Jurkat, Clone E6-1 (cell line): ENCODE data around the gene KIF26A.

Experiments
- DNase-seq: peaks from one replicate; pipeline ENCODE4 v3.0.0-alpha.2; 2011; ENCODE audit warnings: low read depth, low spot score
- H3K4me3 ChIP-seq: 2 replicates; pipeline ENCODE4 v1.5.1; 2011; ENCODE audit warnings: mild to moderate bottlenecking, low read length, control low read depth, moderate library complexity

KIF26A gene

DNA sequence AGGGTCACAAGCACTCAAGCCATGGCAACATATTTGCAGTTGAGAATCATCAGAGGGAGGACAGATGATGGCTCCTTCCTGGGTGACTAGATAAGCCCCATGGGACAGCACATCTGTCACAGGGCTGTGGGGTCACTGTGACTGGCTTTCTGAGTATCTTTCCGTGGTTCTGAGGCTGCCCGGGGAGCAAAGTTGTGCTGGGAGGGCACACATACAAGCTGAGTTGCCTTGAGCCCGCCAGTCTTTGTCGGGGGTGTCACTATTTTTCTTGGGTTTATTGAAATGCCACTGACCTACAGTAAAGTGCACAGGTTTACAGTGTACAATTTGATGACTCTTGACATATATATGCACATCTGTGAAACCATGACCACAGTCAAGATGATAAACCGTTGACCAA lies 17.2 kb upstream of the KIF26A start:
- DNase-seq: no peak
- H3K4me3 ChIP-seq: no peak overlapping the region

DNA sequence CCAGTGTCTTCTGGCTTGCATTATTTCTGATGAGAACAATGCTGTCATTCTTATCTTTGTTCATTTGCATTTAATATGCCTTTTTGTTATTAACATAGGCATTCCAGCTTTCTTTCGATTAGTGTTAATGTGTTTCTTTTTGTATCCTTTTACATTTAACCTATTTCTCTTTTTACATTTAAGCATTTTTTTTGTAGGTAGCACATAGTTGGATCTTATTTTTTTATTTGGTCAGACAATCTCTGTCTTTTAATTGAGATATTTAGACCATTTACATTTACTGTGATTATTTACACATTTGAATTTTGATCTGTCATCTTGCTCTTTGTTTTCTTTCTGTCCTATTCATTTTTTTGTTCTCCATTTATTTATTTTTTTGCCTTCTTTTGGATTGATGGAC lies 14.5 kb upstream of the KIF26A start:
- H3K4me3 ChIP-seq: no peak overlapping the region
- no peak for DNase-seq

DNA sequence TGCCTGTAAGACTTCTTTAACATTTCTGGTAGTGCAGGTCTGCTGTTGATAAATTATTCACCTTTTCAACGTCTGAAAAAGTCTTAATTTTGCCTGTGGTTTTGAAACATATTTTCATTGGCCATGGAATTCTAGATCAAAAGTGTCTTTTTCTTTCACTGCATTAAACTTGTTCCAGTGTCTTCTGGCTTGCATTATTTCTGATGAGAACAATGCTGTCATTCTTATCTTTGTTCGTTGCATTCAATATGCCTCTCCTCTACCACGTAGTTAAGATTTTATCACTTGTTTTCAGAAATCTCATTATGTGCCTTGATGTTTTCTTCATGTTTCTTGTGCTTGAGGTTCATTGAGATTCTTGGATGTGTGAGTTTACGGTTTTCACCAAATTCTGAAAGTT lies 13.4 kb upstream of the KIF26A start:
- H3K4me3 ChIP-seq: no peak overlapping the region
- no peak for DNase-seq

GRCh38 chr14:104126753-104127152 lies 11.6 kb upstream of the KIF26A start:
- DNase-seq: no peak
- H3K4me3 ChIP-seq: no peak overlapping the region

DNA sequence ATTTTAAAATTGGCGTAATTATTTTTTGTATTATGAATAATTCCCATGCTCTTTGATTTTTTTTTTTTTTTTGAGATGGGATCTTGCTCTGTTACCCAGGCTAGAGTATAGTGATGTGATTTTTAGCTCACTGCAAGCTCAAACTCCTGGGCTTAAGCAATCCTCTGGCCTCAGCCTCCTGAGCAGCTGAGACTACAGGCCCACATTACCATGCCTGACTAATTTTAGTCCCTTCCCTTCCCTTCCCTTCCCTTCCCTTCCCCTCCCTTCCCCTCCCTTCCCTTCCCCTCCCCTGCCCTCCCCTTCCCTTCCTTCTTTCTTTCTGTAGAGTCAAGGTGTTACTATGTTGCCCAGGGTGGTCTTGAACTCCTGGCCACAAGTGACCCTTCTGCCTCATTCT lies 9.4 kb upstream of the KIF26A start:
- no peak for DNase-seq

DNA sequence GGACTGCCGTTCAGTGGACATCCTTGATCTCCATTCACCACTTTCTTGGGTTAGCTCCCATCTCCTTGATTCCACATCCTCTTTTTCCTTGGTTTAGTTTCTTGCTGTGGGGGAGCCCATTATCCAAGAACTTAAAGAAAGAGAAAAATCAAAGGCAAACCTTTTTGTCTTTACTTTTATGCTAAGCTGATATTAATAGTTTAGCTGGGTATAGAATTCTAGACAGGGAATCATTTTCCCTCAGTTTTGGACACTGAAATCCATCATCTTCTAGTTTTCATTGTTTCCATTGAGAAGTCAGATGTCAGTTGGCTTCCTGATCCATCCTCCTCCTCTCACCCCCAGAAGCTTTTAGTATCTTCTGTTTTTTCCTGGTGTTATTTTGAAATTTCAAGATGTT lies 8.8 kb upstream of the KIF26A start:
- no peak for DNase-seq
- no peak overlapping the region for H3K4me3 ChIP-seq

More for the DNA sequence above, 9.4 kb upstream of the KIF26A start:
- H3K4me3 ChIP-seq: no peak overlapping the region

- DNase-seq: peak; percentile 19
- no peak overlapping the region for H3K4me3 ChIP-seq
Measured at GRCh38 chr14:104130974-104131651, 7.3 kb upstream of the KIF26A start.

DNA sequence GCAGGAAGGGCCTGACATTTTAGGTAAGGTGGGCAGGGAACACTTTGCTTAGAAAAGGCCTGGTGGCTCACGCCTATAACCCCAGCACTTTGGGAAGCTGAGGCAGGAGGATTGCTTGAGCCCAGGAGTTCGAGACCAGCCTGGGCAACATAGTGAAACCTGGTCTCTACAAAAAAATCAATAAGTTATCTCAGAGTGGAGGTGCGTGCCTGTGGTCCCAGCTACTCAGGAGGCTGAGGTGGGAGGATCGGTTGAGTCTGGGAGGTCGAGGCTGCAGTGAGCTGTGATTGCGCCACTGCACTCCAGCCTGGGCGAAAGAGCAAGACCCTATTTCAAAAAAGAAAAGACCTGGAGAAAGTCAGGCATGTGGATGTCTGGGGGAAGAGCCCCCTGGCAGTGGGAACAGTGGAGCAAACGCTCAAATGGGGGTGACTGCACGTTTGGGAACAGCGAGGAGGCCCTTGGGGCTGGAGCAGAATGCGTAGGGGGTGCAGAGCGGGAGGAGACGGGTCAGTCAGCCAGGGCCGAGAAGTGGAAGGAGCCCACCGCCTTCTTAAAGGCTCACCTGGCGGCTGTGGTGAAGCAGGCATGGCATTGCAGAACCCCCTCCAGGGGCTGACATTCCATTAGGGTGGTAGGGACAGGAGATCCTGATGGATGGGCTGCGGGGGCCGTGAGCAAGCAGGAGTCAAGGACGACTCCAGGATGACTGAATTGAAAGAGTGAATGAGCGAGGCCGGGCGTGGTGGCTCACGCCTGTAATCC lies 6.2 kb upstream of the KIF26A start:
- no peak for DNase-seq
- no peak overlapping the region for H3K4me3 ChIP-seq

DNA sequence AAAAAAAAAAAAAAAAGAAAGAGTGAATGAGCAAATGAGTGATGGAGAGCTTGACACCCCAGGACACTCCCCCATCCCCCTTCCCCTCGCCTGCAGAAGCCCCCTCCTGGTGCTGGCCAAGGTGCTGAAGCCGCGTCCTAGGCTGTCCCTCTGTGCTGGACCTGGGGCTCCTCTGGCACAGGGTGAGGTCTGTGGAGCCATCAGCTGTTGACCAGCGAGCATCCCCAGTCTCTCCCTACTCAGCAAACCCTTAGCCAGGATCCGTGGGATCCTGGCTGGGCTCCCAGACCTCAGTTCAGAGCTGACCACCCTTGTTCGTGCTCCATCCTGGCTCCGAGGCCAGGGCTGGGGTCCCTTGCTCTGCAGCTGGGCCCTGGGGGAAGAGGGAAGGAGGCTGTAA lies 5.4 kb upstream of the KIF26A start:
- no peak overlapping the region for H3K4me3 ChIP-seq
- no peak for DNase-seq

- DNase-seq: no peak
Measured at GRCh38 chr14:104133496-104133895, 4.9 kb upstream of the KIF26A start.

GRCh38 chr14:104134061-104134965 lies 4.1 kb upstream of the KIF26A start:
- no peak overlapping the region for H3K4me3 ChIP-seq
- no peak for DNase-seq

More at GRCh38 chr14:104133496-104133895, 4.9 kb upstream of the KIF26A start:
- no peak overlapping the region for H3K4me3 ChIP-seq

DNA sequence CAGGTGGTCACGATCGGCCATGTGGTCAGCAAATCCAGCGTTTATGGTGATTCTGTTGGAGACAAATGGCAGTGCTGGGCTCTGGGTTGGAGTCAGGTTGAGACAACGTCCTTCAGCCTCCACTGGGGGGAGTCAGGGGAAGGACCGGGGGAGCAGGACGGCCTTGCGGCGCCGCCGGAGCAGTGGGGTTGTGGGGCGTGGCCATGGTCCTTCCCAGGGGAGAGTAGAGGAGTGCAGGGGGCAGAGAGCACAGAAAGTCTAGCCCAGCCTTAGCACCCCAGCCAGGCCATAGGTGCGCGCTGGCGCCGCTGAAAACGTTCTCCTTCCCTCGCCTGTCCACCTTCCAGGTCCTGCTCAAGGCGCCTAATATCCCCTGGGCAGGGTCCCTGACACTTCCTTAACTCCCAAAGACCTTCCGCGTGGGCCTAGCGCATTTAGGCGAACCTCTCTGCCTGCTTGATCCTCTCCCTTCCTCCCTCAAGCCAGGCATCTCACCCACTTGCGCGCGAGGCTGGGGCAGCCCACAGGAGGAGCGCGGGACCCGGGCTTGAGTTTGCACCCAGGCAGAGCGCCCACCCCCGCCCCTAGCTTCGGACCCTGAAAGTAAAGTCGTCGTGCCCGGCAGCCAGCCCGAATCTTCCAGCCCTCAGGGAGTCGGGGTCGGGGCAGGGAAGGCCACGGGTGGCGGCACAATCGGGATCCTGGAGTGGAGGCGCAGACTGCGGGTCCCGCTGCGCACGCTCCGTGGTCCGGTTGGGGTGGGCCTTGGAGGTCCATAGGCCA lies 3.1 kb upstream of the KIF26A start:
- no peak overlapping the region for H3K4me3 ChIP-seq
- peak; percentile 20 for DNase-seq

GRCh38 chr14:104135904-104136471 lies 2.4 kb upstream of the KIF26A start:
- no peak overlapping the region for H3K4me3 ChIP-seq
- no peak for DNase-seq

DNA sequence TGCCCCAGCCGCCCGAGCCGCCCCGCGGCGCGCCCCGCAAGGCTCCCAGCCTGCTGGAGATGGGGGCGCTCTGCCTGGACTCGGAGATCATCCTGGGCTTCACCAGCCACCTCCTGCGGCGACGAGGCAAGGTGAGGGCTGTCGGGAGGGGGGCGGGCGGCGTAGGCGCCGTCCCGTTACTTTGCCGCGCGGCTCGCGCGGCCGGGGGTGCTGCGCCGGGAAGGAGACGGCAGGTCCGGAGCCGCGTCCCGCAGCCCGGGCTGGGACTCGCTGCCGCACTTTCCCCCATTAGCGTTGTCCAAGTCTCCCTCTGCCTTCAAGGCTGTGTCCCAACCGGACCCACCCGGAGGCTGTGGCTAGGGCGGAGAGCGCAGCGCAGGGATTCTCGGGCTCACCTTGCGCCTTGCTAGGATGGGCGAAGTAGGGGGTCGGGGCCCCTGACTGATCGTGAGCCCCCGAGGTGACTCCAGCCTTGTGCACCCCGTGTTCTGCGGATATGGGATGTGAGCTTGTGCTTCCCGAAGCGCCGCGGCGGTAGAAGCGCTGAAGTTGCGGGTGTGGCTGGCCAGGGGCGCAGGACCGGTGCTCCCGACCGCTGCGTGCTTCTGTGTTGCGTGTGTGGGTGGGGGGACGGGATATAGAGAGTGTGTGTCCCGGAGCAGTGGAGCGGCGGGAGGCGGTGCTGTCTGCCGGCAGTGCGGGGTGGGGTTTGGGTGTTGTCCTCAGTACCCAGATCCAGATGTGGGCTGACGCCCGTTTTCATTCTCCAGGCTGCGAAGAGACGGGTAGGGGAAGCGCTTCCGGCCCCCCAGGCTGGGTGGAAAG lies 1.7 kb upstream of the KIF26A start:
- DNase-seq: peak; percentile 29
- peak overlapping the region; percentile 60 for H3K4me3 ChIP-seq

- H3K4me3 ChIP-seq: peak overlapping the region; percentile 60
- DNase-seq: peak; percentile 14
Measured at GRCh38 chr14:104137297-104138097, 890 bp upstream of the KIF26A start.

DNA sequence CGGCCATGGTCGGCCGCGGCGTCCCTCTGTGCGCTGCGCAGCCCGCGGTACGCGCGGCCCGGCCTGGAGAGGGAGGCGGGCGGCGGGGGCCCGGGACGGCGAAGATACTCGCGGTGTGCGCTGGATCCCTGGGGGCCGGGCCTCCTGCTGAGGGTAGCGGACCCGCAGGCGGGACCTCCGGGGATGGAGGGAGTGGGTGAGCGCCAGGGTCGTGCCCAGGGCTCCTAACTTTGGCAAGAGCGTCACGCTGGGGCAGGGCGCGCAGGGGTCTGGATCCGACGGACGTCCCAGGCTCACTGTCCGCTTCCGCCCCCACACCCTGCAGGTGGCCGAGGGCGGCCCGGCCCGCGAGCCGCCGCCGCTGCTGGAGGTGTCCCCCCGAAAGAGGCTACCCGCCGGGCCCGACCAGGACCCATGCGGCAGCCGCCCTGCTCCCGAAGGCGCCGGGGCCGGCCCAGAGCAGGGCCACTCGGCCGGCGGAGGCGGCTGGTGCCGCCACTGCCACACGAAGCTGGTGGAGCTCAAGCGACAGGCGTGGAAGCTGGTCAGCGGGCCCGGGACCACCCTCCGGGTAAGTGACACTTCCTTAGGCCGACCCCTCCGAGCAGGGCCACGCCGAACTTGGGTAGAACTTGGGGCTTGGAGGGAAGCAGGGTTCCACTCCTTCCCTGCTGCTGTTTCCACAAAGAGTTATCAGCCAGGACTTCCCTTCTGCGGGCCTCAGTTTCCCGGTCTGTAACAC lies 502 bp downstream of the KIF26A start:
- peak overlapping the region; percentile 60 for H3K4me3 ChIP-seq
- DNase-seq: no peak
